Right ventricle myocardium superior (tissue), 1 donor: ENCODE results near the gene OR4C45. TPM values are rescaled to one million over a fixed set of nuclear protein-coding genes. Genes with fewer than 3 reads are reported as not detected.
A peak's percentile ranks its signal among the peaks of the same experiment; 100 is the strongest.
"Not testable (repeated sequence)": the region's sequence is repeated elsewhere in the genome, so short reads cannot be mapped to it uniquely, and the experiment has no call there.

Experiments used
- ATAC-seq: fragments of 200-7000 bp; cut with Tn5 transposase; one replicate; pipeline ENCODE4 v1.9.1; 2020; ENCODE audit warnings: mild to moderate bottlenecking; ENCODE audit not compliant: poor library complexity
- DNase-seq: peaks from one replicate; pipeline ENCODE4 v3.0.0-alpha.2; 2020
- intact Hi-C: fragments of 100-400 bp; cut with DNase I; formaldehyde crosslinking; loops from one replicate; pipeline ENCODE4 v1.11.2; 2022
- long read RNA-seq: library from polyadenylated mRNA; unstranded; transcript quantifications from one replicate; pipeline ENCODE4 v2.0.0, GENCODE V29; 2021
- total RNA-seq: library from RNA; stranded (reverse); fragmentation: NEBNext Ultra II Directional; extraction: Animal tissue kit (Norgen Biotek cat#: 25700); gene quantifications from one replicate; pipeline ENCODE4 v1.2.1, GENCODE V29; 2021
- donor health status: DM: no; HTN: yes; CAD: no; lungs with severe emphysema.

OR4C45 gene
- not detected for total RNA-seq
- long read RNA-seq, result 0 reads

- ATAC-seq, result no peak
- intact Hi-C loops, result no loop called here
- DNase-seq, result no peak
Measured at GRCh38 chr11:50032574-50032973, at the start of gene OR4C45. Gene OR4C45 (plus strand): TSS chr11:50032874.

- ATAC-seq (no peak), DNase-seq (no peak)
- intact Hi-C loops, result no loop called here
Measured at GRCh38 chr11:49995565-49995964, 37.1 kb upstream of the OR4C45 start.

GRCh38 chr11:50030193-50030592 is 2.5 kb upstream of the OR4C45 start:
- ATAC-seq (peak; percentile 96), DNase-seq (no peak)
- intact Hi-C loops, result no loop called here

- DNase-seq, ATAC-seq, intact Hi-C loops: not testable (repeated sequence)
Measured at GRCh38 chr11:50036239-50036638, 3.6 kb downstream of the OR4C45 start.

- ATAC-seq (no peak), DNase-seq (no peak)
- intact Hi-C loops, result no loop called here
Measured at GRCh38 chr11:50037251-50037650, 4.6 kb downstream of the OR4C45 start.

- ATAC-seq, result no peak
- no peak for DNase-seq
- intact Hi-C loops, result no loop called here
Measured at GRCh38 chr11:50044647-50045046, 12.0 kb downstream of the OR4C45 start.

- intact Hi-C loops, DNase-seq, ATAC-seq: not testable (repeated sequence)
Measured at GRCh38 chr11:50063056-50063455, 30.4 kb downstream of the OR4C45 start.

GRCh38 chr11:50070389-50070788 is 37.7 kb downstream of the OR4C45 start:
- intact Hi-C loops, result no loop called here
- ATAC-seq (no peak), DNase-seq (no peak)

- intact Hi-C loops, result no loop called here
- ATAC-seq, result no peak
- DNase-seq, result no peak
Measured at GRCh38 chr11:50071584-50072225, 39.0 kb downstream of the OR4C45 start.

- no peak for DNase-seq
- ATAC-seq, result no peak
- intact Hi-C loops, result no loop called here
Measured at GRCh38 chr11:50072226-50073112, 39.8 kb downstream of the OR4C45 start.

GRCh38 chr11:50073113-50074105 is 40.7 kb downstream of the OR4C45 start:
- no peak for DNase-seq
- ATAC-seq, result no peak
- intact Hi-C loops, result no loop called here

- DNase-seq (no peak), ATAC-seq (no peak)
- intact Hi-C loops, result no loop called here
Measured at GRCh38 chr11:50074161-50074560, 41.5 kb downstream of the OR4C45 start.

GRCh38 chr11:50075856-50076255 is 43.2 kb downstream of the OR4C45 start:
- DNase-seq (no peak), ATAC-seq (no peak)
- intact Hi-C loops, result no loop called here

GRCh38 chr11:50077526-50077925 is 44.9 kb downstream of the OR4C45 start:
- DNase-seq (no peak), ATAC-seq (no peak)
- intact Hi-C loops, result no loop called here

GRCh38 chr11:50078001-50078400 is 45.3 kb downstream of the OR4C45 start:
- DNase-seq (no peak), ATAC-seq (no peak)
- intact Hi-C loops, result no loop called here

- intact Hi-C loops, ATAC-seq, DNase-seq: not testable (repeated sequence)
Measured at GRCh38 chr11:50078946-50079345, 46.3 kb downstream of the OR4C45 start.

- no peak for ATAC-seq
- DNase-seq, result no peak
- intact Hi-C loops, result no loop called here
Measured at GRCh38 chr11:50080256-50080655, 47.6 kb downstream of the OR4C45 start.
